Measurements from ENCODE around the gene TMEM119.
"Not testable (repeated sequence)": the region's sequence is repeated elsewhere in the genome, so short reads cannot be mapped to it uniquely, and the experiment has no call there.

- not testable (repeated sequence) for TF ChIP-seq CTCF (conservative IDR thresholded peaks at IDR 0.05; ENCODE audit: low read depth, low read length); EZH2 (IDR thresholded peaks at IDR 0.05; ENCODE audit: borderline replicate concordance, low read depth, low read length, poor library complexity, severe bottlenecking)
These were observed 33.4 kb upstream of the TMEM119 start for GRCh38 chr12:108631261-108631660.
